Heart right ventricle (tissue), 16 donors: ENCODE data around the gene NKIRAS2. TPM values are rescaled to one million over a fixed set of nuclear protein-coding genes. Genes with fewer than 3 reads are reported as not detected.
"Not testable (repeated sequence)": the region's sequence is repeated elsewhere in the genome, so short reads cannot be mapped to it uniquely, and the experiment has no call there.

ENCODE experiments used
- ATAC-seq, 8 donors: fragments of 200-7000 bp; cut with Tn5 transposase; one replicate each; pipeline ENCODE4 v1.9.1; 2020; ENCODE audit warnings: mild to moderate bottlenecking in 8 of 8, moderate library complexity in 8 of 8, moderate number of reproducible peaks in 1 of 8
- DNase-seq, 2 donors: peaks; one replicate each; pipeline ENCODE4 v3.0.0-alpha.2; 2020
- H3K27ac ChIP-seq, 10 donors: fragments of 200-600 bp; sonication (generic) in 2 of 10; one replicate each; pipeline versions ENCODE4 v1.5.0 to v1.8.0; 2020 to 2022; ENCODE audit warnings: mild to moderate bottlenecking in 3 of 10
- H3K27me3 ChIP-seq, 7 donors: fragments of 200-600 bp; one replicate each; pipeline ENCODE4 v1.8.0; 2021 to 2022; ENCODE audit warnings: mild to moderate bottlenecking in 2 of 7
- H3K36me3 ChIP-seq, 9 donors: fragments of 200-600 bp; sonication (generic) in 1 of 9; one replicate each; pipeline versions ENCODE4 v1.5.0 to v1.8.0; 2020 to 2022; ENCODE audit warnings: mild to moderate bottlenecking in 2 of 9
- H3K4me1 ChIP-seq, 9 donors: fragments of 200-600 bp; sonication (generic) in 1 of 9; one replicate each; pipeline versions ENCODE4 v1.5.0 to v1.8.0; 2020 to 2022; ENCODE audit warnings: mild to moderate bottlenecking in 4 of 9
- H3K4me3 ChIP-seq, 10 donors: fragments of 200-600 bp; sonication (generic) in 2 of 10; one replicate each; pipeline versions ENCODE4 v1.5.0 to v1.8.0; 2020 to 2022; ENCODE audit warnings: mild to moderate bottlenecking in 7 of 10, moderate library complexity in 2 of 10
- H3K9me3 ChIP-seq, 11 donors: fragments of 200-600 bp in 10 of 11; sonication (generic) in 2 of 11; one replicate each; pipeline versions ENCODE4 v1.5.0 to v1.8.0; 2013 to 2022; ENCODE audit warnings: mild to moderate bottlenecking in 2 of 11, control low read depth in 1 of 11, moderate library complexity in 1 of 11
- WGBS, 2 donors: extraction: QIAGEN DNeasy Blood & Tissue Kit; methylation state at CpG; one replicate each; pipeline ENCODE4 v1.1.7; 2013; ENCODE audit warnings: inconsistent platforms in 1 of 2; 5-methylcytosine and 5-hydroxymethylcytosine counted together
- intact Hi-C, 10 donors: fragments of 100-400 bp; cut with DNase I; formaldehyde crosslinking; loops; one replicate each; pipeline versions ENCODE4 v1.11.1 to v1.14.2; 2022
- polyA plus RNA-seq, 2 donors: library from polyadenylated mRNA; stranded (reverse); fragments of 200-250 nt; gene quantifications; one replicate each; pipeline ENCODE4 v1.2.3, GENCODE V29; 2013
- total RNA-seq, 10 donors: library from RNA; stranded (reverse); fragmentation: NEBNext Ultra II Directional in 3 of 10; extraction: Animal tissue kit (Norgen Biotek cat#: 25700) in 3 of 10; gene quantifications; one replicate each; pipeline versions ENCODE4 v1.2.1 to v1.2.4, GENCODE V29; 2021 to 2023
- TF ChIP-seq, protein P1 (sequence below), 9 donors: fragments of 200-600 bp; sonication (generic) in 2 of 9; IDR thresholded peaks; one replicate each; pipeline versions ENCODE4 v1.5.0 to v1.8.0; 2021 to 2022; ENCODE audit warnings: antibody characterized with exemption in 9 of 9, mild to moderate bottlenecking in 5 of 9, moderate library complexity in 1 of 9
- donor health status: Arrhythmogenic right ventricular cardiomyopathy.
- donor health status: ischemic (EF 13 %, LVEDD 7.1; RV severe dilation, severe dysfunction).
- donor health status: healthy with polysubstance abuse.
- donor health status: DM: no; HTN: yes; CAD: no.
- donor health status: DM: no; HTN: no; CAD: no.
- donor health status: ischemic (EF 25% LVEDD 6.9; RV normal size, moderate dysfunction).
- donor health status: ischemic (EF 25% LVEDD 5.7; RV mildly dilated, moderate dysfunction).
- donor health status: healthy.
- donor health status: DM: yes; HTN: yes; CAD: no.
- donor health status: Ischemic cardiomyopathy.
- donor health status: ischemic (EF 35%, LVEDD 5.7; RV mildly dilated, moderate dysfunction).
- donor health status: nonischemic (EF 11% LVEDD 7.7; RV severe dilation, severe dysfunction).
- donor health status: DM: yes; HTN: yes; CAD: no.
- donor health status: PGD.
- donor health status: ischemic (EF 29% LVEDD 5.4; RV normal size, mild dysfunction).
- donor health status: nonischemic (EF 23%, LVEDD 6.1; RV moderate dilation, normal function).

NKIRAS2 gene
- total and polyA plus RNA-seq, 12 donors = 50.1 to 64.1 (median 57.2) TPM

DNA sequence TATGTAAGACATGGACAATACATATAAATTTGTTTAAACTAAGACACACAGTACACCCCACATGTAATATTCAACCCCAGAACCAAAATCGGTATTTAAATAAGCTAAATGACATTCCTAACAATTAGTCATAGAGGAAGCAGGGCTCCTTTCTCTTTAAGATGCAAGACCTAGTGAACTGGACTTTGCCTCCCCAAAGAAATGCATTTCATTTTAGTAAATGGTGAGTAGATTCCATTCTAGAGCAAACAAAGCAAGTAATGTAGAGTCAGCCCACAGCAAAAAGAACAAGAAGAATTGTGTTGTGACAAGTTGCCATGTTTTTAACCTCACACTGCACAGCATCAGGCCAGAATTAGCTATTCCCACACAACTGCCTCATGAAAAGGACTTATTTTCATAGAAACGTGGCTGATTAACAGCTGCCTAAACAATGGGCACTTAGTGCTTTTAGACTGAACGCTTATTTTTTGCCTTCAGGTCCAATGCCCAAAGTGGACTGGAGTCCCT lies 17.0 kb upstream of the NKIRAS2 start:
- TF ChIP-seq, protein P1, sequence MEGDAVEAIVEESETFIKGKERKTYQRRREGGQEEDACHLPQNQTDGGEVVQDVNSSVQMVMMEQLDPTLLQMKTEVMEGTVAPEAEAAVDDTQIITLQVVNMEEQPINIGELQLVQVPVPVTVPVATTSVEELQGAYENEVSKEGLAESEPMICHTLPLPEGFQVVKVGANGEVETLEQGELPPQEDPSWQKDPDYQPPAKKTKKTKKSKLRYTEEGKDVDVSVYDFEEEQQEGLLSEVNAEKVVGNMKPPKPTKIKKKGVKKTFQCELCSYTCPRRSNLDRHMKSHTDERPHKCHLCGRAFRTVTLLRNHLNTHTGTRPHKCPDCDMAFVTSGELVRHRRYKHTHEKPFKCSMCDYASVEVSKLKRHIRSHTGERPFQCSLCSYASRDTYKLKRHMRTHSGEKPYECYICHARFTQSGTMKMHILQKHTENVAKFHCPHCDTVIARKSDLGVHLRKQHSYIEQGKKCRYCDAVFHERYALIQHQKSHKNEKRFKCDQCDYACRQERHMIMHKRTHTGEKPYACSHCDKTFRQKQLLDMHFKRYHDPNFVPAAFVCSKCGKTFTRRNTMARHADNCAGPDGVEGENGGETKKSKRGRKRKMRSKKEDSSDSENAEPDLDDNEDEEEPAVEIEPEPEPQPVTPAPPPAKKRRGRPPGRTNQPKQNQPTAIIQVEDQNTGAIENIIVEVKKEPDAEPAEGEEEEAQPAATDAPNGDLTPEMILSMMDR (IDR thresholded peaks at IDR 0.05) = no peak
- ATAC-seq = no peak
- intact Hi-C loops = loop anchor here in 1 of 10 donors (5.0 kb wide), 1 partner anchor 36 kb away; the partner anchor contains the start of gene CNP
- no peak for DNase-seq
- peak overlapping the region in 1 of 10 donors; percentile 11 for H3K27ac ChIP-seq
- peaks cover 0 to 57% (median 15%) of the 10 kb centered on the region in 9 donors for H3K36me3 ChIP-seq
- no peaks in the 10 kb centered on the region for H3K9me3 ChIP-seq
- no peaks in the 10 kb centered on the region for H3K27me3 ChIP-seq
- peaks cover 0 to 78% (median 52%) of the 10 kb centered on the region in 9 donors for H3K4me1 ChIP-seq
- H3K4me3 ChIP-seq = no peak overlapping the region
- WGBS, 2 donors = 85 to 86% methylated on average over 3 of the region's 3 CpGs

DNA sequence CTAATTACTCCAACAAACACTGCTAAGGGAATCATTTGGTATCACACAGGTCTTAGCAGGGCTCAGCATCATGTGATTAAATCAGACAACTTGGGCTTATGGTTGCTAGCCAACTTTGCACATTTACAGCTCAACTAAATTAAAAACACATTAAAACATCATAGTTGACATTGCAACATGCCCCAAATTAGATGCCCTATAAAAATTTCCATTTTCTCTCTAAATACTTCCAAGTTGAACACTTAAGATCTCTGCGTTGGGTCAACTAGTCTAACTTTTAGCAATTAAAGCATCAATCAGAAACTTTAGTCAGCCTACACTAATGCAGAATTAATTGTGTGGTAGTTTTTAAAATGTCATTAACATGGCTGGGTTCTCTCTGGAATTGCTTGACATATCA lies 14.7 kb upstream of the NKIRAS2 start:
- intact Hi-C loops = no loop called here
- Histone ChIP-seq H3K4me1 (peaks cover 0 to 93% (median 67%) of the 10 kb centered on the region in 9 donors), H3K36me3 (peaks cover 0 to 44% (median 3%) of the 10 kb centered on the region in 9 donors), H3K27me3 (no peaks in the 10 kb centered on the region), H3K4me3 (no peak overlapping the region), H3K9me3 (no peaks in the 10 kb centered on the region), H3K27ac (no peak overlapping the region)
- WGBS, 2 donors = 87 to 90% methylated on average over 1 of the region's 1 CpG
- DNase-seq (no peak), ATAC-seq (no peak)
- TF ChIP-seq, protein P1 (IDR thresholded peaks at IDR 0.05) = no peak

DNA sequence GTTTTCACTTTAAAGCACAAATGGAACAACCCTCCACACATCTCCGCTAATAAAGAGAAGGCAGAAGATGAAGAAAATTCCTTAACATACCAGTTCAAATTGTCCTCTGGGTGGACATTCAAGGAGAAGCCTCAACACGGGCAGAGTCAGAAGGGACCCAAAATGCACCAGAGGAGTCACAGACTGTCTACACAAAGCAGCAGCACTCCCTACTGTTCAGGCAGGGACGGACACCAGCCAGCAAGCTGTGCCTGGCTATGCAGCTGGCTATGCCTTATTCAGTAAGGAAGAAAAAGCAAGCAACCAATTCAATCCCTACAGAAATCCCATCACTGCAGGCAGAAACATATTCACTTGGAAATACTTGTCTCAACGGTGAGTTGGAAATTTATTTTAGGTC lies 10.7 kb upstream of the NKIRAS2 start:
- no peak overlapping the region for H3K4me3 ChIP-seq
- 73 to 75% methylated on average over 4 of the region's 4 CpGs for WGBS, 2 donors
- H3K9me3 ChIP-seq = no peaks in the 10 kb centered on the region
- DNase-seq (no peak), ATAC-seq (peak in 4 of 8 donors; percentile 21 to 45 (median 43))
- peaks cover 0 to 12% (median 0%) of the 10 kb centered on the region in 9 donors for H3K36me3 ChIP-seq
- peak overlapping the region in 5 of 10 donors; percentile 3 to 76 (median 31) for H3K27ac ChIP-seq
- TF ChIP-seq, protein P1 (IDR thresholded peaks at IDR 0.05) = peak in 3 of 9 donors; percentile 19 to 26 (median 22)
- intact Hi-C loops = no loop called here
- peaks cover 0 to 98% (median 92%) of the 10 kb centered on the region in 9 donors for H3K4me1 ChIP-seq
- no peaks in the 10 kb centered on the region for H3K27me3 ChIP-seq

- H3K9me3 ChIP-seq, H3K4me3 ChIP-seq, DNase-seq, H3K27me3 ChIP-seq: not testable (repeated sequence)
- intact Hi-C loops = loop anchor here in 1 of 10 donors (5.0 kb wide), 1 partner anchor 43 kb away; the partner anchor contains the start of gene CNP
- 53 to 64% methylated on average over 9 of the region's 9 CpGs for WGBS, 2 donors
- peak in 1 of 8 donors; percentile 60 for ATAC-seq
- peaks cover 0 to 15% (median 0%) of the 10 kb centered on the region in 9 donors for H3K36me3 ChIP-seq
- H3K4me1 ChIP-seq = peaks cover 0 to 98% (median 93%) of the 10 kb centered on the region in 9 donors
- H3K27ac ChIP-seq = peak overlapping the region in 4 of 10 donors; percentile 7 to 57 (median 34)
Observed at GRCh38 chr17:42010266-42010680, 9.6 kb upstream of the NKIRAS2 start.
